Limb (tissue), 2 donors: ENCODE results near the gene CHSY3.

ENCODE experiments used
- DNase-seq, 2 donors: peaks; one replicate each; pipeline ENCODE4 v3.0.0-alpha.2; 2016; ENCODE audit errors: extremely low spot score in 2 of 2

CHSY3 gene

GRCh38 chr5:129904102-129904666, at the start of gene CHSY3:
Gene CHSY3, plus strand, starts transcription at chr5:129904465.
- peak; percentile 84 to 92 for DNase-seq

DNA sequence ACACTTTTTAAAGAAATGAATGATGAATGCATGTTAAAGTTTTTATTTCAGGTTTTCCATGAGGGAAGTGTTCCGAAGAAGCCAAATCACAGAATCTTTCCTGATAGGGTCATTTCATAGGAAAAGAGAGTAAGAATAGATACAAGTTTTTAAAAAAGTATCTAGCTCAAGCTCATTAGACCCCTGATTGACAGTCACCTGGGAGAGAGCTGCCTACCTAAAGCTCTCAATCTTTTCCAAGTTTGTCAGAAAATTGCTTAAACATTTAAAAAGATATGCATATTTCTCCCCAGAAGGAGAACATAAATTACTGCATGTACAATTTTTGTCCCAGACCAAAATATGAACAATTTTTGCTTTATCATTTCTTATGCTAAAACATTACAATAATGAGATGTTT, 47.9 kb upstream of the CHSY3 start:
- DNase-seq: no peak

DNA sequence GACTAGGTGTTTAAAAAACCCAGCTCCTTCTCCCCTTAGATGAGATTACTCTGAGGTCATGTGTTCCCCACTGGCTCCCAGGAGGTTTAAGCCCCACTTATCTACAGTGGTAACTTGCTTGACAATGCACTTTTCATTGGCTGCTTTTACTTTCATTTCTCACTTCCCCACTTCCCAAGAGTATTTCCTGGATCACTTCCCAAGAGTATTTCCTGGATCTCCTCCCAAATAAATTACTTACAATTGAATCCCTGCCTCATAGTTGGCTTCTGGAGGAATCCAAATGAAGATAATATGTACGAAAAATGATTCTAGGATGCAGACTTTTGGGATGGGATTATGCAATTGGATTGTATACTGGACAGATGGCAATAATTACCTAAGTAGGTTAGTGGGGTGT, 47.1 kb upstream of the CHSY3 start:
- peak in 1 of 2 donors; percentile 5 for DNase-seq

DNA sequence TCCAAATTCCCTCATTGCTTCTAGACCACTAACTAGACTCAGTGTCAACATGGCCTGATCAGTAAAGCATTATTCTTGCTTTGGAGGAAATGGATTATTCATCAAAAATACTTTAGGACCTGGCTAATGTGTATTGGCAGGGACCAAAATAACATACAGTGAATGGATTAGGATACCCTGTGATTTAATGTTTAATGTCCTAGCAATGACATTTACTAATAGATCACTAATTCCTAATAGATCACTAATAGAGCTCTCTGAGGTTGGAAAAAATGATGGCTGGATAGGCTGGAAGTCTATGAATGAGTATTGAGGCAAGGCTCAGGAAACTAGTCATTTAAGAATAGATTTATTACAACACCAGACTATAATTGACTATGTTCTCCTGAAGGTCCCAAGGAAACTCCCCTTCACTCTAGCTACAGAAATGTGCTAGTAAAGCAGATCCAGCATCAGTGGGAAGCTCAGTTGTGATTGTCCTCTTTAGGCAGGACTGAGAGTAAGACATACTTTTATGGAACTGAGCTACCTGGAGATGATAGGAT, 46.1 kb upstream of the CHSY3 start:
- no peak for DNase-seq

- DNase-seq: no peak
Measured at GRCh38 chr5:129884322-129884721, 19.9 kb upstream of the CHSY3 start.

GRCh38 chr5:129899454-129899853, 4.8 kb upstream of the CHSY3 start:
- DNase-seq: no peak

DNA sequence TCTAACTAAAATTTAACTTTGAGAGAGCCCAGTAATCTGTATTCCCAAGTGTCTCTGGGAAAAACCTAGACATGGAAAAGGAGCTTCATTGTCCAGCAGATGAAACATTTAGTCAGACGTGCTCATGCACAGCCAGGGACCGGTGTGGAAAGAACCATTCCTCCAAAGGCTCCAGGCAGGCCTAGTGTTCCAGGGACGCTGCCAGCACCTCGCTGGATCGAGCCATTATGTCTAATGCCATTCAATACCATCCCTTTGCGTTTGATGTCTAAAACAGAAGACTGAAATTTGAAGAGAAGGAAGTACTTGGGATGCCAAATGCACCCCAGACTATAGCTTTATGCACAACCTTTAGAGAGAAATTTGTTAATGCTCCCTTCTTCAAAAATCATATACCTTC, 1.4 kb upstream of the CHSY3 start:
- DNase-seq: no peak

GRCh38 chr5:129903466-129904101, 681 bp upstream of the CHSY3 start:
- no peak for DNase-seq

DNA sequence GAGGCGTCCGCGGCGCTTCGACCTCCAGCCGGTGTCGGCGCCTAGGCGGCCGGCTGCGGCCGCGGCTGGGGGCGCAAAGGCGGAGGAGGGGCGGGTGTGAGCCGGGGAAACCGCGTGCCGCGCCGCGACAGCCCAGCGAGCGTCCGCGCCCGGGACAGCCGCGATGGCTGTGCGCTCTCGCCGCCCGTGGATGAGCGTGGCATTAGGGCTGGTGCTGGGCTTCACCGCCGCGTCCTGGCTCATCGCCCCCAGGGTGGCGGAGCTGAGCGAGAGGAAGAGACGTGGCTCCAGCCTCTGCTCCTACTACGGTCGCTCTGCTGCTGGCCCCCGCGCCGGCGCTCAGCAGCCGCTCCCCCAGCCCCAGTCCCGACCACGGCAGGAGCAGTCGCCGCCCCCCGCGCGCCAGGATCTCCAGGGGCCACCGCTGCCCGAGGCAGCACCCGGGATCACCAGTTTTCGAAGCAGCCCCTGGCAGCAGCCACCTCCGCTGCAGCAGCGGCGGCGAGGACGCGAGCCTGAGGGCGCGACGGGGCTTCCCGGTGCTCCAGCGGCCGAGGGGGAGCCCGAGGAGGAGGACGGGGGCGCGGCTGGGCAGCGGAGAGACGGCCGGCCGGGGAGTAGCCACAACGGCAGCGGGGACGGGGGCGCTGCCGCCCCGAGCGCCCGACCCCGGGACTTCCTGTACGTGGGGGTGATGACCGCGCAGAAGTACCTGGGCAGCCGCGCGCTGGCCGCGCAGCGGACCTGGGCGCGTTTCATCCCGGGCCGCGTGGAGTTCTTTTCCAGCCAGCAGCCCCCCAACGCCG, 605 bp downstream of the CHSY3 start:
- peak in 1 of 2 donors; percentile 64 for DNase-seq

GRCh38 chr5:129905473-129906176, 1.4 kb downstream of the CHSY3 start:
- DNase-seq: peak in 1 of 2 donors; percentile 56

- DNase-seq: peak; percentile 53
Measured at GRCh38 chr5:129906177-129906887, 2.1 kb downstream of the CHSY3 start.

DNA sequence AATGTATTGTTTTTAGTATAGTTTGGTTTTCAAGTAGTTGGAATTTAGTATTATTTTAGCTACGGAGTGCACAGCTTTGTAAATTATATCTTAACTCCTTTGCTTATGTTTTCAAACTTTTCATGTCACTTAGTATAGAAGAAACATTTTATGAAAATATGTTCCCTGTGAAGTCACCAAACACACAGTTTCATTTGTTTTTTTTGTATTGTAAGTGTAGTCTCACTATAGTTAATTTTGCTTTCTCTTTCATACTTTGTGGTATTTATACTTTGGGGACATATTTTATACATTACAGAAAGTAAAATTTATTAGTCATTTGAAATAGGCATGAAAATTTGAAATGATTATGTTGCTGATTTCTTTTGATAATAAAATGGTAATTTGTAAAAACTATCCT, 5.0 kb downstream of the CHSY3 start:
- DNase-seq: no peak

GRCh38 chr5:129912601-129913255, 8.5 kb downstream of the CHSY3 start:
- DNase-seq: no peak

DNA sequence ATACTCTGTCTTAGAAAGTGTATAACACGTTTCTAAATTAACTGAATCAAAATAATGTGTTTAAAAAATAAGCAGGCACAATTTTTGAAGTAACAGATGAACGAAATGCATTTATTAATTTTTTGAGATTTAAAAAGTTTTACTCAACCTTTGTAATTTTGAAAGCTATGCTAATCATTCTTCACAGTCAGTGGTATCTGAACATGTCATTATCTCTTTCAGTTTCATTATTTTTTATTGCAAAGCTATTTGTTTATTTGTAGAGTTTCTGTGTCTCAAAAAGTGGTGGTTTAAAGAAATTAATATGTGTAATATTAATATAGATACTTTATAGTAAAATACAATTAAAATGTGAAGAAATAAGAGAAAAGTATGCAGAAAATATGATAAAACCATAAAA, 11.2 kb downstream of the CHSY3 start:
- DNase-seq: no peak

- DNase-seq: no peak
Measured at GRCh38 chr5:129917224-129917623, 13.0 kb downstream of the CHSY3 start.

DNA sequence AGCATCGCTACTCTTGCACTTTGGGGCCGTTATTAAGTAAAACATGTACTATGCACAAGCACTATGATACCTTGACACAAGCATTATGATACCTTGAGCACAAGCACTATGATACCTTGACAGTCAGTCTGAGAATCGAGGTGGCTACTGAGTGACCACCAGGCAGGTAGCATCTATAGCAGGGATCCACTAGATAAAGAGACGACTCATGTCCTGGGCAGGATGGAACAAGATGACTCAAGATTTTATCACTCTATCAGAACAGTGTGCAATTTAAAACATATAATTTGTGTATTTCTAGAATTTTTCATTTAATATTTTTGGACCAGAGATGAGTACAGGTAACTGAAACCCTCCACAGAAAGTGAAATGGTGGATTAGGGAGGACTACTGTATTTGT, 16.9 kb downstream of the CHSY3 start:
- DNase-seq: no peak

- no peak for DNase-seq
Measured at GRCh38 chr5:129930221-129930620, 26.0 kb downstream of the CHSY3 start.

- no peak for DNase-seq
Measured at GRCh38 chr5:129935626-129936025, 31.4 kb downstream of the CHSY3 start.

- DNase-seq: no peak
Measured at GRCh38 chr5:129938077-129938476, 33.8 kb downstream of the CHSY3 start.

- no peak for DNase-seq
Measured at GRCh38 chr5:129943936-129944335, 39.7 kb downstream of the CHSY3 start.

- no peak for DNase-seq
Measured at GRCh38 chr5:129945028-129945427, 40.8 kb downstream of the CHSY3 start.
